Measurements from ENCODE around the gene RAB39A. TPM values are rescaled to one million over a fixed set of nuclear protein-coding genes. Genes with fewer than 3 reads are reported as not detected.

The RAB39A gene
- total and polyA plus RNA-seq, 8 donors, result 0.80 to 5.6 (median 1.1) TPM

DNA sequence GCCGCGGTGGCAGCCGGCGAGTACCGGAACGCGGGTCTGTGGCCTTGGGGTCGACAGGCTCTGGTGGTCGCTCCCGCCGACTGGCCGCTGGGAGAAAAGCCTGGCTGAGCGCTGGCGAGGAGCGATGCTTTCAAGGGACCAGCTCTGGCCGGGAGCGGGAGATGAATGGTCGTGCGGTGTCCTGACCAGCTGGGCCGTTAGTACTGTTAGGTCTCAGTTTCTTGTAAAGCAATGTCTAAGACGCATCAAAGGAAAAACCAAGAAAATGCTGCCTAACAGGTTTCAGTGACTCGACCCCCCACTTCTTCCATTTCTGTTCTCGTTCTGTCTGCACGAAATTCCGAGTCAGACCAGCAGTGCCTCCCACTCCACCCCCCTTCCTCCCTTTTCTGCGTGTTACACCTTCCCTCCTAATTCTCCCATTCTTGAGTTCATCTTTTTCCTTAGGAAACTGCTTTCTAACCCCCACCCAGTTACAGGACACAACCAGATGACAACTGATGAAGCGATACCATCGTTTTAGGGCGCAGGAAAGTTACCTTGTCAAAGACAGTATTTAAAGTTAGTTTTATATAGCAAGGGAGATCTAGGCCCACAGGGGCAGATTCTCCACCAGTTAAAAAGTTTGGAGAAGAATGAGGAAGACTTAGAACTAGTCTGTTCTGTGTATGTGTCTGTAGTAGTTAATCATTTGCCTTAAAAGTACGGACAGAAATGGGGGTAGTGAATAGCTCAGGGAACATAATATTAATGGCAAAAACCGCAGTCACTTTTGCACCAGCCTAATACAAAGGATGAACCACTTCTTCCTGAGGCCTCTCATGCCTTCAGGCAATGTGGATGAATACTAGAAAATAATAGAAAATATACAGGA, 81.5 kb downstream of the RAB39A start:
- DNase-seq (peak in 2 of 4 donors; percentile 16 to 28), ATAC-seq (peak; percentile 33)

DNA sequence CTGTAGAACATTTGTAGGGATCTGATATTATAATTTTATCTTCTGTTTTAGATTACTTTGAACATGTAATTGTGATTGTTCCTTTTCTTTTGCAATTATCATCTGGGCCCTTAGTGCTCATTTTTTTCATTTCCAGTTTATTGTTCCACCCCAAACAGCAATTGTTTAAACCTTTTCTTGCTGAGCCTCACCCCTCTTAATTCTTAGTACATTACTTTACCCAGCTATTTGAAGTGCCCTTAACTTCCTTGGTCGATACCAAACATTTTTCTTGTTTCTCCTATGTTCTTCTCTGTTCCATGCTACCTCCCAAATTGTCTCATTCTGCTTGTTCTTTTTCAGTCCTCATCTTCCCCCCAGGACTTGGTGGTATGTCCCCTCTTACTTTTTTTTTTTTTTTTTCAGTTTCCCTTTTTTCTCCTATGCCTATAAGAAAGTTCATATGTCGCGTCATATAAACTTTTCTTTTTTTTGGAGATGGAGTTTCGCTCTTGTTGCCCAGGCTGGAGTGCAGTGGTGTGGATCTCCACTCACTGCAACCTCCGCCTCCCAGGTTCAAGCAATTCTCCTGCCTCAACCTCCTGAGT, 84.0 kb downstream of the RAB39A start:
- no peak for ATAC-seq
- intact Hi-C loops (cut with DNase I), result no loop called here

More for the DNA sequence above, 81.5 kb downstream of the RAB39A start:
- intact Hi-C loops (cut with DNase I), result no loop called here
- H3K4me1 ChIP-seq, result peaks cover 15 to 53% of the 10 kb centered on the region in 2 donors
- TF ChIP-seq, protein P1, sequence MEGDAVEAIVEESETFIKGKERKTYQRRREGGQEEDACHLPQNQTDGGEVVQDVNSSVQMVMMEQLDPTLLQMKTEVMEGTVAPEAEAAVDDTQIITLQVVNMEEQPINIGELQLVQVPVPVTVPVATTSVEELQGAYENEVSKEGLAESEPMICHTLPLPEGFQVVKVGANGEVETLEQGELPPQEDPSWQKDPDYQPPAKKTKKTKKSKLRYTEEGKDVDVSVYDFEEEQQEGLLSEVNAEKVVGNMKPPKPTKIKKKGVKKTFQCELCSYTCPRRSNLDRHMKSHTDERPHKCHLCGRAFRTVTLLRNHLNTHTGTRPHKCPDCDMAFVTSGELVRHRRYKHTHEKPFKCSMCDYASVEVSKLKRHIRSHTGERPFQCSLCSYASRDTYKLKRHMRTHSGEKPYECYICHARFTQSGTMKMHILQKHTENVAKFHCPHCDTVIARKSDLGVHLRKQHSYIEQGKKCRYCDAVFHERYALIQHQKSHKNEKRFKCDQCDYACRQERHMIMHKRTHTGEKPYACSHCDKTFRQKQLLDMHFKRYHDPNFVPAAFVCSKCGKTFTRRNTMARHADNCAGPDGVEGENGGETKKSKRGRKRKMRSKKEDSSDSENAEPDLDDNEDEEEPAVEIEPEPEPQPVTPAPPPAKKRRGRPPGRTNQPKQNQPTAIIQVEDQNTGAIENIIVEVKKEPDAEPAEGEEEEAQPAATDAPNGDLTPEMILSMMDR (IDR thresholded peaks at IDR 0.05), result no peak
- no peaks in the 10 kb centered on the region for H3K27me3 ChIP-seq
- H3K4me3 ChIP-seq, result peak overlapping the region; percentile 89 to 95
- no peaks in the 10 kb centered on the region for H3K9me3 ChIP-seq
- H3K36me3 ChIP-seq, result no peaks in the 10 kb centered on the region
- peak overlapping the region; percentile 92 to 98 for H3K27ac ChIP-seq

More for the DNA sequence above, 84.0 kb downstream of the RAB39A start:
- Histone ChIP-seq H3K4me1 (peaks cover 15 to 53% of the 10 kb centered on the region in 2 donors), H3K4me3 (no peak overlapping the region), H3K27ac (peak overlapping the region in 1 of 2 donors; percentile 5), H3K27me3 (no peaks in the 10 kb centered on the region), H3K9me3 (no peaks in the 10 kb centered on the region), H3K36me3 (no peaks in the 10 kb centered on the region)
- TF ChIP-seq, protein P1 (IDR thresholded peaks at IDR 0.05), result no peak
- no peak for DNase-seq

Other genes starting within 250 kb of the RAB39A start
- 1 to 10 TPM in 1 of 2 donors, under 1 TPM in 1; 0.96 to 2.4 TPM for gene SLN, start 216.4 kb upstream of the RAB39A start, total RNA-seq
- gene SLN, start 216.4 kb upstream of the RAB39A start, polyA plus RNA-seq (ENCODE audit: insufficient read length in 6 of 6), result under 1 TPM in 1 of 6 donors, not detected in 5; 0.23 TPM
- 1 to 10 TPM; 7.0 to 9.2 TPM for gene SLC35F2, start 69.7 kb upstream of the RAB39A start, total RNA-seq
- 10 to 100 TPM; 26.7 to 38.6 (median 30.5) TPM for gene SLC35F2, start 69.7 kb upstream of the RAB39A start, polyA plus RNA-seq (ENCODE audit: insufficient read length in 6 of 6)
- 10 to 100 TPM; 31.1 to 36.1 TPM for gene CUL5, start 80.5 kb downstream of the RAB39A start, total RNA-seq
- gene CUL5, start 80.5 kb downstream of the RAB39A start, polyA plus RNA-seq (ENCODE audit: insufficient read length in 6 of 6), result 10 to 100 TPM; 37.8 to 47.3 (median 43.0) TPM
- gene ACAT1, start 193.1 kb downstream of the RAB39A start, total RNA-seq, result 10 to 100 TPM; 69.0 to 70.0 TPM
- gene ACAT1, start 193.1 kb downstream of the RAB39A start, polyA plus RNA-seq (ENCODE audit: insufficient read length in 6 of 6), result 10 to 100 TPM; 61.4 to 67.3 (median 62.9) TPM